Stimulated activated CD4-positive, alpha-beta T cell treated with anti-CD3 and anti-CD28 coated beads, Interleukin-4, amount 100 ng/mL, for 24 hours (primary cell): ENCODE results near the gene TSFM.
"Not testable (repeated sequence)": the region's sequence is repeated elsewhere in the genome, so short reads cannot be mapped to it uniquely, and the experiment has no call there.

Experiments used
- DNase-seq: peaks from one replicate; pipeline ENCODE4 v3.0.0-alpha.2; 2020

TSFM gene

DNA sequence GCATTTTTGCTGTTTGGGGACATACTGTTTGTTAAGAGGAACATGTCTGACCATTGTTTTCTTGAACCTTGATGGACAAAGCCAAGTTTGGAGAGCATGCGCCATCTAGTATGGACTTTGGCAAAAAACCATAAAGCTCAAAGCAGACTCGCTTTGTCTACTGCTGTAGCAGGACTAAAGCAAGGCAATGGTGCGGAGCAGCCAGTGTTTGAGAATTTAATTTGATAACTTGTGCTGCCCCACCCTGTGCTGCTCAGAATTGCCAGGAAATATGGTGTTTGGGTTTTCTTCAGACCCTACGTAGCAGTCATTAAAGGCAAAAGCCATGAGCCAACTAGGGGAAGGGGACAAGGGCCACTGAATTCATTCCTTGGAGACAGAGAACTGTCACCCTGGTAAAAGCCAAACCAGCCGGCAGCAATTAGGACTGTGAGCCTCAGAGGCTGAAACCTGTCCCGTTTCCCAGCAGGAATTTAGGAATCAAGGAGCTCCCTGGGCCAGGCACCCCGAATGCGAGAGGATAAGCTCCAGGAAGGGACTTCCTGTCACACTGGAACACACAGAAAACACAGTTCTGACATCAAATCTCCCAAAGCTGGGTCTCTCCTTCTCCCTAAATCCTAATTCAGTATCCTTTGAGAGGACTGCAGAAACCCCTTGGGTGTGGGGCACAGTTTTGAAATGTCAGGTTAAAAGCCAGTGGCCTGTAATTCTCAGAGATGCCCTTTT is 34.8 kb downstream of the TSFM start:
- DNase-seq = no peak

DNA sequence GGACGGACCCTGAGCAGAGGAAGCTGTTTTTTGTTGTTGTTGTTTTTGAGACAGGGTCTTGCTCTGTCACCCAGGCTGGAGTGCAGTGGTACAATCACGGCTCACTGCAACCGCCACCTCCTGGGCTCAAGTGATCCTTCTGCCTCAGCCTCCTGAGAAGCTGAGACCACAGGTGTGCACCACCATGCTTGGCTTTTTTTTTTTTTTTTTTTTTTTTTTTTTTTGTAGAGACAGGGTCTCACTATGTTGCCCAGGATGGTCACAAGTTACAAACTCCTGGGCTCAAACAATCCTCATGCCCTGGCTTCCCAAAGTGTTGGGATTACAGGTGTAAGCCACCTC is 35.4 kb downstream of the TSFM start:
- not testable (repeated sequence) for DNase-seq

DNA sequence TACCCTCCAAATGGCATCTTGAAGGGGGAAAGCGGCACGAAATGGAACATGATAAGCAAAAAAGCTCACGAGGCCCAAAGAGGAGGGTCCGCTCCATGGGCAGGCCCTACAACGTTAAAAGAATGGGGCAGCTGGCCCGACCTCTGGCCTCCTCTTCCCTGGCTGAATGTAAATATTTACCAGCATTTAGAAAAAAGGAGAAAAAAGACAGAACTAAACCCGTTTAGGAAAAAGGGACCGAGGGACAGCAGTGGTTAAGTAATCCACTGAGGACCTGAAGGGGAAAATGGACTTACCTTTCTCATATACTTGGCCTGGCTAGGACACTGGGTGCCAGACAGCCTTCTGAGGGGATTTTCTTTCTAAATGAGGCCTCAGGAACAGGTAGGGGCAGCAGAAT is 37.5 kb downstream of the TSFM start:
- DNase-seq = not testable (repeated sequence)

DNA sequence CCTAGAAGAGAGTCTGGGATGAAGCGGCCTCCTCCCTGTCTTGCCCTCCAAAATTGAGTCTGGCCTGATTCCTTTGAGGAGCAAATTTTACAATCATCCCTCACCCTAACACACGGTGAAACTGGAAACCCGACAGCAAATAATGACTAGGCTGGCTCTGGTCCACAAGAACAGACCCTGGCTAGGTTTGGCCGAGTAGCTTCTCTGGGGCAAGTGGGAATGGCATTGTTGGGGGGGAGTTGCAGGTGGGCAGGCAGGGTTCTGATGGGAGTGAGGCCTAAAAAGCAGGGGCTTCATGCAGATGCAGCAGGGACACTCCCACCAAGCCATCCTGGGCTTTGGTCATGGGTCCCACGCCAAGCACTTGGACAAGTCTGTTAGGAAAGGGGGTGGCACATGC is 38.4 kb downstream of the TSFM start:
- not testable (repeated sequence) for DNase-seq

DNA sequence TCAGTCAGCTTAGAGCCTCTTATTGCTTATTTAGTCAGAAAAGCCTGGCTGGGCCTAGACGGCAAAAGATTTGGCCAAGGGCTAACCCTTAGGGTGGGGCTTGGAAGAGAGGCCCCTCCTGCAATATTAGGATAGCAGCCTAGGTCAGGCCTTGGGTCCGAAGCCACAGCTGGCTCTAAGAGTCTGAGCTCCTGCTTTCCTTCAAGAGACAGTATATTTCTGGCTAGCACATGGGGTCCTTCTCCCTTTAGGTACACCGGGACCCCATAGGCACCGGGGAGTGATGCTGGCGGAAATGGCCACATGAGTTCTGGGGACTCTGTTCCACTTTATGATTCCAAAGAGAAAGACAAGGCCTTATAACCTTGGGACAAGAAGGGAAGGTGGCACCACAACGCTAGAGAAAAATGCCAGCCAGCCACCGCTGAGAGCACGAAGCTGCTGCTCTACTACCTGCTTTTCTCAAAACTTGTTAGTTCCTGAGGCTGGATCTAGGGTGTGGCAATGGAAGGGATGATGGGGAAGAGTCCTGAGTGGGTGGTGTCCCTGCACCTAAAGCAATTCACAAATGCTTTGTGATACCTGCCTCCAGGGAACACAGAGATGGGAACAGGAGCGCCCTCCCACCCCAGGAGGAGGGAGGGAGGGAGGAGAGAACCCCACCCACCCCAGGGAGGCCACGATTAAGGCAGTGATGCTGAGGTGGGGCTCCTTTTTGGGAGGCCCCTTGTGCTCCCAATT is 39.1 kb downstream of the TSFM start:
- DNase-seq = no peak

DNA sequence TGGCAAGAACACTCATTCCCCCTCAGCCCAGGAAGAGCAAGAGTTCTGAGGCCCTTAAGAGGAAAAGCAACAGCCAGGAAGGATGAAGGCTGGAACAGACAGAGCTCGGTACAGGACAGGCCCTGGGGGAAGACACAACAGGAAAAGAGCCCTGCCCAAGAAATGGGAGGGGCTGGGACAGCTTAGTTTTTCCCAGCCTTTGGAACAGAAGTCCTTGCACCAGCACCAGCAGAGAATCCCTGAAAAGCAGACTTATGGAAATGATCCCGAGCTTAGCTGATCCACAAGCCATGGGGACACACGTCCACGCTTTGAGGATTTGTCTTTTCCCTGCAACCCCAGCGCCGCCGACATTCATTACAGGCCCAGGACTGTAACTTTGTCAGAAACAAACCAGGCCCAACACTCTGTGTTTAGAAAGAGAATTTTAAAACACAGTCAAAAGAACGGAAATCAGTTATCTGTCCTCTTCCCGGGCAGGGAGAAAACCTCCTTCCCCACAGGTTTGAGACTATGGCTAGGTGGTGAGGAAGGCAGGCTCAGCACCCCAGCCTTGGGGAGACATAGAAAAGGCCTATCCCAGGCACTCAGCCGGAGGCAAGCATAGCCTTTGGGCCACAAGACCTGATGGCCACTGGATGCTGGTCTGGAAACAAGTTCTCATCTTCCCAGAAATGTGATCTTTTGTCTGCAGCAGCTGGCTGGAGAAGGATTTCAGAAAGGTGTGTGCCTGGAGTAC is 40.0 kb downstream of the TSFM start:
- no peak for DNase-seq

DNA sequence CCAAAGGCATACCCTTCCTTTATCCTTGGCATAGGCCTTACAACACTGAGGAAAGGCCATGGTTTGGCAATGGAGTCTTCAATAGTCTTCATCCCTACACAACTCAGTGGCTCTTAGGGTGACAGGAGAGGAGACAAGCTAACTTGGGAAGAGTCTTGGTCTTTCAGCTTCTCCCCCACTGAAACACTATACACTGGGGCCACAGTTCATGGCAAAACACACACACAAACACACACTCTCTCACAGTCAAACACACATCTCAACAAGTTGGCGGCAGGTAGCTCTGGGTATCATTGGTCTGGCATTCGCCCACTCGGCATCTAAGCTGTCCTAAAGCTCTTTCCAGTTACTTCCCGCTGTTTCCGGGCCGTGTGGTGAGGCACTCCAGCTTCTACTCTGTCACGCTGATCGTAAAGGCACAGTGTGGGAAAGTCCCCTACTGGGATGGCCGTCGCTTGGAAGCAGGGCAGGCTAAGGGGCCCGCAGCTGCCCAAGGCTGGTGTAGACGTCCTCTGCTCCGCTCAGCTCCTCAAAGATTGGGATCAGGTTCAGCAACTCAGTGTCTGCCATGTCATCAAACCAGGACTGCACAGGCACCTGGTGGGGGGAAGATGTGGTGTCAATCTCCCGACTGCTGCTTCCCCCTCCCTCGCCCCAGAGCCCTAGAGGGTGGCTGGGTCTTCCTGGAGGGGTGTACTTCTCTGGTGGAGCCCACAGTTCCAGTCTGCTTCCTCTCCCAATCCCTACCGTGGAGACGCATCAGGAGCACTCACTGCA is 40.7 kb downstream of the TSFM start:
- no peak for DNase-seq

DNA sequence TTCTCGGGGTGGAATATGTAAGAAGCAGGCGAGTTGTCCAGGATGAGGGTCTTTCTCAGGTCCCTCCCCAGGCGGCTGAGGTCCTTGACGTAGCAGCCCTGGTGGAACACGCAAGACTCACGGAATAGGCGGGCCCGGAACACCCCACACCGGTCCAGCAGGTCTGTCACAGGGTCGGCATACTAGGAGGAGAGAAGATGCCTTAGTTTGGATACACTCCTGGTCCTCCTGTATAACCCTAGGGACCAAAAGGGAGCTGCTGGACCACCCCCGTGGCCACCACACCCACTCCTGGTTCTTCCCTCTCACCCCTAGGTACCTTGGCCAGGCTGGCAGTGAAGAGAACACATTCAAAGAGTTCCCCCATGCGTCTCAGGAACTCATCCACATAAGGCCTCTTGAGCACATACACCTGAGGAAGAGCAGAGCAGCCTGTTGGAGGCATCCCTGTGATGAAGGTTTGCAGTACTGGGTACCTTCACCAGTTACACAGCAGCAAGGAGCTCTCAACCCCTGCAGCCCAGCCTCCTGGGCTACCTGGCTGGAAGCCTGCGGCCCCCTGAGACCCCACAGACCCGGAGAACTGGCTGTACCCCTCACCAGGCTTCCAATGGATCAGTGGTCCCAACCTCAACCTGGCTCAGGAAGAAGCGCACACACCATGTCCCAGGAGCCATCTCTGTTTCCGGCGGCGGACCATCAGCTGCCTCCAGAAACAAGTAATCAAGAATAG is 41.5 kb downstream of the TSFM start:
- DNase-seq = no peak

DNA sequence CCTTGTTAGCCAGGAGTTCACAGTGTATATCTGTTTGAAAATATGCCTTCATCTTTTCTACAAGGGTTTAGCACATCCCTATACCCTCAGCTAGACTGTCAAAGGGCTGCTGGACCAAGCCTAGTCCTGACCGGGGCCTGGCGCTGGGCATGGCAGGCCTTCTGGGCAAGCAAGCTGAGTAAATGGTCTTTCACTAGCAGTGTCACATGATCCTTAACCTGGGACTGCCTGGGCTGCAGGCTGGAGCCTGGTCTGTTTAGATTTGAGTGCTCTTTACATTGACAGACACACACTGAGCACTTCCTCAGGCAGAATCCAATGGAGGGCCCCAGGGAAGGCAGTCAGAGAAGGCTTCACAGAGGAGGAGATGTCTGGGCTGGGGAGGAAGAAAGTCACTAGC is 42.9 kb downstream of the TSFM start:
- DNase-seq = no peak

DNA sequence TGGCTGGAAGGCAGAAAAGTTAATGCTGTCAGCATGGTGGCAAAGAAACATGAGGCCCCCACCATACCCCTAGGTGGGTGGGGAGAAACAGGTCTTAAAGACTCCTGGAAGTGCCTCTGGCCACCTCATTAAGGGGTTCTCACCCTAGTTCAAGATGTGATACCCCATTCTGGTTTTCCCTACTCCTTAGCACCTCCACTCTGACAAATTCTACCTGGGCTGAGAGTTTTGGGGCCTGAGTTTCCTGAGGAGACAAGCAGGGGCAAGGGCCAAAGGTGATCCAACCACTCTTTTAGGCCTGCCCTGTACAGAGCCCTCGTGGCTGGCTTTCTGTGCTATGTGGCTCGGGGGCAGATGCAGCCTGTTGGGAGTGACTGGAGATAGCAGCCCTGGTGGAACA is 43.8 kb downstream of the TSFM start:
- no peak for DNase-seq

DNA sequence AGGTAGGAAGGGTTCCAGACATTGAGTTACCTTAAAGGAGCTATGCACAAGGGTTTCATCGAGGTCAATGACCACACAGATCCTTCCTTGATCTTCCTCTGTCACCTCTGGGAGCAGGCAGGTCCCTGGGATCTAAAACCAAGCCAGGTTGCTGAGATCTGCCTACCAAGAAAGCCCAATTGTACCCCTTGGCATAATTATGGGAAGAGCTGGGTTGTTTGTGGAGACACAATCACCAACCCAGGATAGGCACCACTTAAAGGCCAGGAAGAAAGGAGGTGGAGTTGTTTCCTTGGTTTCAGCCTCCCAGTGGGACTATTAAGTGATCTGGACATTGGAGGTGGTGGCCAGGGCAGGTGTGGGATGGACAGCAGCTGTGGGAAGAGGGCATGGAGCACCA is 44.4 kb downstream of the TSFM start:
- DNase-seq = no peak

DNA sequence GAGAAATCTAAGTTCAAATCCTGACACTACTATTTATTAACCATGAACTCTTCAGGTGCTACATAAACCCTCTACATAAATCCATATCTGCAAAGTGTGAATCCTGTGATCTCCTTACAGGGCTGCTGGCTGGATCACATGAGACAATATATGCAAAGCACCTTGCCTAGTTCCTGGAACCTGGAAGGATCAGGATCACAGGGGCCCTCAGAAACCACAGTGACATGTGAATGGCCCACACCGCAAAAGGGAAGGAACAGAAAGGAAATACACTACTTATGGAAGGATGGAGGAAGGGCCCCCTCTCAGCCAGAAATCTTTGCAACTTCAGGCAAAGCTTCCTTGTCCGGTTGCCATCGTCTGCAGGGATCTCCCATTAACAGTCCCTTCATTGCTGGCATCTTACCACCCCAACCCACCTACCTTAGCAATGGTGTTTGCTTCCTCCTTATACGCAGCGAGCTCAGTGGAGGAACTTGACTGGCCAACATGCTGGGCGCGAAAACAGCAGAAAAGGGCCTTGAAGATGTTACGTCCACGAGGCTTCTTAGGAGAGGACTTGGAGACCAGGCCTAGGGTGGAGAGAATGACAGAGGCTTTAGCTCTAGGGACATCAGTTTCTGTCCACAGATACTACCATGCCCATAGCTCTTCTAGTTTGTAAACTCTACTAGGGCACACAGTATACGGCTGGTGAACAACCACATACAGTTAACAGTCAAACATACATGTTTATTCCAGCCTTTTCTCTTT is 46.6 kb downstream of the TSFM start:
- DNase-seq = no peak

DNA sequence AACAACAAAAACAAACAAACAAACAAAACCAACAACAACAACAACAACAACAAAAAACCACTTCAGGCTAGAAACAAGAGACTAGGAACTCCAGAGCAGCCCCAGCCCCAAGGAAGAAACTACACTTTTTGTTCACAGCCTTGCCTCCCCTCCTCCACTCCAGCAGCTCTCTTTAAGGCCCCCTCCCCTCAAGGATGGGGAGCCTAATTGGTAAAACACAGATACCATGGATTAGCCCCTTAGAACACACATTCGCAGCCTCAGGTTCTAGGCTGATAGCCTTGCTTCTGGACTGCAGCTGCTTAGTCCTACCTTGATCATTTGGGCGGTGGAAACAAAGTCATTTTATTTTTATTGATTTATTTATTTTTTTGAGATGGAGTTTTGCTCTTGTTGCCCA is 47.8 kb downstream of the TSFM start:
- DNase-seq = no peak

DNA sequence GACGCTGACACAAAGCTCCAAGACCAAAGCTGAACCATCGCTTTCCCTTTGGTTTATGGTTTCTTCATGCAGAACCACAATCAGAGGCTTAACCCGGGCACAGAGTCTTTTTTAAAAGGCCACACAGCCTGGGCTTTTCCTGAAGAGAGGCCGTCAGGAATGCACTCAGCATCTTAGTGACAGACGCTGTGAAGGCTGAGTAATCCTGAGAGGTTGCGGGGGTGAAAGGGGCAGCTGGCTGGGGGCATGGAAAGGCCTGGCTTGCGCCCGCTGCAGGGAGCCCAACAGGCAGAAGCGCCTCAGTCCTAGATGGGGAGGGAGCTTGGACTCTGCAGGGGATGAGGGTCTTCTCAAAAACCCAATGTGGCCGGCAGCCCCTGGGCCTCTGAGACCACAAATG is 50.4 kb downstream of the TSFM start:
- DNase-seq = no peak

DNA sequence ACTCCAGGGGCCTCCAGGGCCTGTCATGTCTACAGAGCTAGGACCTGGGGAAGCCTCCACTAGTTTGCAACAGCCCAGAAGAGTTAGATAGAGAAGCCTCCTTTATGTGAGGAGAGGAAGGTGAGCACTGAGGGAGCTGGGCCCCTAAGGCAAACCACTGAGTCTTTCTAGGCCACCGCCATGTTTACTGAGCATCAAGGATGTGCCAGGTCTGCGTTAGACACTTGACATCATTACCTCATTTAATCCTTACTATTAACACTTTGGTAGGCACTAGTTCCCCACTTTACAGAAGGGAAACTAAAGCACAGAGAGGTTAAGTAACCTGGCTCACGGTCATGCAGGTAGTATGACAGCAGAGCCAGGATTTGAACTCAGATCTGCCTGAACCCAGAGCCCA is 51.1 kb downstream of the TSFM start:
- no peak for DNase-seq

DNA sequence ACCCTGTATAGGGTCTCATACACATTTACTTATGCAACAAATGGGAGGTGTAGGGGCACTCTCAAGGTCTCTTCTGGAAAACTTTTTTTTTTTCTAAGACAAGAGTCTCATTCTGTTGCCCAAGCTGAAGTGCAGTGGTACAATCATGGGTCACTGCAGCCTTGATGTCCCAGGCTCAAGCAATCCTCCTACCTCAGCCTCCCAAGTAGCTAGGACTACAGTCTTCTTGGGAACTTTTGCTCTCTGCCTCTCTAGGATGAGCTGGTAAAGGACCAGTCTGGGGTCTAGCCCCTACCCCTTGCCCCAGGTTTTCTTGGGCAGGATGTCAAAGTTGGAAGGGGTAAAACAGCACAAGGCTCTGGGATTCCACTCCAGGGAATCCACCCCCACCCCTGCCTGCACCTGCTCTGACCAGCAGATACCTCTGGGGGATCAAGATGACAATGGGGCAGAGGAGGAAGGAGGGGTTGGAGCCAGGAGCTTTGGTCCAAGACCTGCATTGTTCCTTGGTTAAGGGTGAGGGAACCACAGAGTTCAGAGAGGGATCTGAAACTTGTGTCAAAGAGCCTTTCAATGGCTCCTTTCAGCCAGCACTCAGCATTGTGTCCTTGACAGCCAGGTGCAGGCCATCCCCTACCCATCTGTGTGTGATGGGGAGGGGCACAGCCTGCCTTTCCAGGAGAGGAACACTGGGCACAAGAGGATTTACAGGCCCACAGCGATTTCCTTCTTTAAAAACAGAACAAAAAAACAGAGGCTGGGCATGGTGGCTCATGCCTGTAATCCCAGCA is 51.7 kb downstream of the TSFM start:
- no peak for DNase-seq

DNA sequence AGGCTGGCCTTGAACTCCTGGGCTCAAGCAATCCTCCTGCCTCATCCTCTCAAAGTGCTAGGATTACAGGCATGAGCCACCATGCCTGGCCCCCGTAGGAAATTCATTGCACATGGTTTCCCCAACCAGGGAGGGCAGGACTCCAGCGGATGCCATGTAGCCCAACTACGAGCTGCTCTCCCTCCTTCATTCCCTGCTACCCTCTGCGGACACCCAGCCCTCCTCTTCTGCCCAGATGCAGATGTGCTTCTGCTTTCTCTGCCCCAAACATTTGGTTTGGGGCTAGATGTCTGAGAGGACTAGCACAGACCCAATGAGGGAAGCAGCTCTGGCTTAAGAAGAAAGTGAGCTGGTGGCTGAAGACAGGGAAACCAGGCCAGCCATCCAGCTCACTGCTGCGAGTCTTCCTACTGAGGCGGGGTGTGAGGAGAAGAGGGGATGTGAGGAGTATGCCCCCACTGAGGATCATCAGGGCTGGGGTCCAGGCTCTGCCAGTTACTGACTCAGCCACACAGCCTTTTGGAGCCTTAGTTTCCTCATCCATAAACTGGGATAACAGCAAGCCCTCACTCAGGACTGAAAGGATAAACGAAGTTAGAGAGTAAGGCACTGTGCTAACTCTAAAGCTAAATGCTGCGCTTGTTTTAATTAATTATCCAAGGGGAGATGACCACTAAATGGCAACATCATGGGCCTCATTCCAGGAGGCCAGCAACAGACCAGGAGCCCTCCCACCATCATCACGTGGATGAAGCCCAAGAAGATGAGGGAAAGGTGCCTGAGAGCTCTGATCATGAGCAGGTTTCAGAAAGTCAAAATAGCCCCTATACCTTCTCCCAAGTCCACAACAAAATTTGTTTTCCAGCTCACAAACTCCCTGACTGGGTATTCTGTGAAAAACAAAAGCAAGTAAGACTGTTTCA is 53.0 kb downstream of the TSFM start:
- no peak for DNase-seq

DNA sequence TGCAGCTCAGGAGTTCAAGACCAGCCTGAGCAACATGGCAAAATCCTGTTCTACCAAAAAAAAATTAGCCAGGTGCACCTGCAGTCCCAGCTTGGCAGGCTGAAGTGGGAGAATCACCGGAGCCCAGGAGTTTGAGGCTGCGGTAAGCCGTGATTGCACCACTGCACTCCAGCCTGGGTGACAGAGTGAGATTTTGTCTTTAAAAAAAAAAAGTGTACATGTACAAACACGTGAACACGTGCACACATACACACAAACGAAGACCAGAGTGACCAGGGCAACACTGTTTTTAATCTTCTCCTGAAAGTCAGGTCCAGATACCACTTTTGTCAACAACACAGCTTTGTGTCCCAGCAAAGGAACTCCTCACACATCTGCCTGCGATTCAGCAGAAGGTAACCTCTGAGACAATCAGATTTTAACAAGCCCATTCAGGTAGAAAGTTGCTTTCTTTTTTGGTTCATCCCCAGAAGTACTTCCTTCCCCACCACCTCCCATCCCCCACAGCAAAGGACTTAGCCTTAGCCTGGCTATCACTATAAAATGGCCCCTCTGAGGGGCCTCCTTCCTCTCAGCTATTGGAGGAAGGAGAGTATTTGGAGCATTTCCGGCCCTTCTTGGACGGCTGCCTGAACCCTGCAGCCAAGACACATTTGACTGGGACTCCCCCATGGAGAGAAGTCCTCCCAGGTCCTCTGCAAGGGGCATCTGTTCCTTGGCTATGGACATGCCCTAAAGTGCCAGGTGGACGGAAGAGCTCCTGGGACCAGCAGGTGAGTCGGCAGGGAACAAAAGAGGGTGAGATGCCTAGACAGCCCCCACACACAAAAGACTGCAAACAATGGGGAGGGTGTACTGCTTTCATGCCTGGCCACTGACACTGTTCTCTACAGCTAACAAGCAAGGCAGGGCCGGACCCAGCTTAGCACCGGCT is 54.1 kb downstream of the TSFM start:
- peak; percentile 32 for DNase-seq
